ENCODE results near the gene TMEM139. TPM values are rescaled to one million over a fixed set of nuclear protein-coding genes. Genes with fewer than 3 reads are reported as not detected.

The TMEM139 gene
- total RNA-seq, 4 donors from 2014 or later: 2.1 to 12.0 (median 6.4) TPM

DNA sequence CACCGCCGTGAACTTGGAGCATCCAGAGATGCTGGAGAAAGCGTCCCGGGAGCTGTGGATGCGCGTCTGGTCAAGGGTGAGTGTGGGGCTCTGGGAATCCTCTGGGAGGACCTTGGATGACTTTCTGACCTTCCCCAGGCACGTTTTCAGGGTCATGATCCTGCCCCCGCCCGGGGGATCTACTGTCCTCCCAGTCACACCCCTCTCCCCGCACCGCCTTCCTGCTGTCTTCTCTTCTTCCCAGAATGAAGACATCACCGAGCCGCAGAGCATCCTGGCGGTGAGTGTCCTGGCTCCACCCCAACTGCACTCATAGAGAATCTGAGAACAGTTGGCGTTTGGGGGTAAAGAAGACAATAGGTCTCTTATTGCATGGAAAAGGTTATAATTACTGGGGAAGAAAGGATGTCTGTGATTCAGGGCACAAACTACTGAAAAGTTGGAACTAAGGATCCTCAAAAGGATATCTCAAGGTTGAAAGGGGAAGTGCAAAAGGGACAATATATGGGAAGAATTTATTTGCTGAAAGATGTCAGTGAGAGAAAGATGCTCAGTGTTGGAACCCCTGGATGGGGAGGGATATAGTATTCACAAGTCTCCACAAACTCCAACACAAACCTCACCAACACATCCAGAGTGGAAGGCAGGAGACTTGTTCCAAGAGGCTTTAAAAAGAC lies 19.6 kb upstream of the TMEM139 start:
- Histone ChIP-seq H3K36me3 (peaks cover 0 to 35% (median 0%) of the 10 kb centered on the region in 3 donors), H3K4me3 (peak overlapping the region in 3 of 4 donors; percentile 59 to 91 (median 90)), H3K4me1 (peaks cover 0 to 39% (median 18%) of the 10 kb centered on the region in 4 donors), H3K27me3 (no peaks in the 10 kb centered on the region), H3K27ac (peak overlapping the region in 2 of 4 donors; percentile 94), H3K9me3 (no peaks in the 10 kb centered on the region)
- 39 to 48% methylated on average over 15 of the region's 15 CpGs for WGBS, 2 donors
- TF ChIP-seq, protein P1, sequence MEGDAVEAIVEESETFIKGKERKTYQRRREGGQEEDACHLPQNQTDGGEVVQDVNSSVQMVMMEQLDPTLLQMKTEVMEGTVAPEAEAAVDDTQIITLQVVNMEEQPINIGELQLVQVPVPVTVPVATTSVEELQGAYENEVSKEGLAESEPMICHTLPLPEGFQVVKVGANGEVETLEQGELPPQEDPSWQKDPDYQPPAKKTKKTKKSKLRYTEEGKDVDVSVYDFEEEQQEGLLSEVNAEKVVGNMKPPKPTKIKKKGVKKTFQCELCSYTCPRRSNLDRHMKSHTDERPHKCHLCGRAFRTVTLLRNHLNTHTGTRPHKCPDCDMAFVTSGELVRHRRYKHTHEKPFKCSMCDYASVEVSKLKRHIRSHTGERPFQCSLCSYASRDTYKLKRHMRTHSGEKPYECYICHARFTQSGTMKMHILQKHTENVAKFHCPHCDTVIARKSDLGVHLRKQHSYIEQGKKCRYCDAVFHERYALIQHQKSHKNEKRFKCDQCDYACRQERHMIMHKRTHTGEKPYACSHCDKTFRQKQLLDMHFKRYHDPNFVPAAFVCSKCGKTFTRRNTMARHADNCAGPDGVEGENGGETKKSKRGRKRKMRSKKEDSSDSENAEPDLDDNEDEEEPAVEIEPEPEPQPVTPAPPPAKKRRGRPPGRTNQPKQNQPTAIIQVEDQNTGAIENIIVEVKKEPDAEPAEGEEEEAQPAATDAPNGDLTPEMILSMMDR (IDR thresholded peaks at IDR 0.05): no peak
- TF ChIP-seq POLR2A (IDR thresholded peaks at IDR 0.05): no peak
- TF ChIP-seq EP300 (IDR thresholded peaks at IDR 0.05): no peak
- DNase-seq (ENCODE audit: low spot score in 2 of 2): no peak

- 66 to 76% methylated on average over 5 of the region's 5 CpGs for WGBS, 2 donors
- Histone ChIP-seq H3K9me3 (no peaks in the 10 kb centered on the region), H3K27ac (no peak overlapping the region), H3K4me3 (no peak overlapping the region), H3K36me3 (peaks cover 0 to 38% (median 2%) of the 10 kb centered on the region in 3 donors), H3K4me1 (peaks cover 0 to 30% (median 14%) of the 10 kb centered on the region in 4 donors), H3K27me3 (no peaks in the 10 kb centered on the region)
- DNase-seq (ENCODE audit: low spot score in 2 of 2): no peak
- TF ChIP-seq POLR2A (IDR thresholded peaks at IDR 0.05) (no peak), EP300 (IDR thresholded peaks at IDR 0.05) (no peak)
- TF ChIP-seq, protein P1 (IDR thresholded peaks at IDR 0.05): no peak
These were observed 15.5 kb upstream of the TMEM139 start for GRCh38 chr7:143269251-143269650.

DNA sequence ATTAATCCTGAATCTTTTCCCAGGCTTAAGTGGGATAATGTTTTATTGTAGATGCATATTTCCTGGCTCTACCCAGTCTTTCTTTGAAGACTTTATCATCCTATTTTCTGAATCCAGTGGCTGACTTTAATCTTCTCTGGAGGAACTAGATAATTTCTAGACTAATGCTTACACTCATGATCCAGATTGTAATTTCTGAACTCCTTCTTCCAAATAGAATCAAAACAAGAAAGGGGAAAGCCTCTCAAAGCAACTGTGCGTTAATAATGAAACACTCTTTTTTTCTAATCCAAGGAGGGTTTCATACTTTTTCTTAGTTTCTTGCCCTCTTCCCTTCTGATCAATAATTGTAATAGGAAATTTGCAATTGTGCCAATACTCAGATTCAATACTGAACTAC lies 13.5 kb upstream of the TMEM139 start:
- WGBS, 2 donors: 84 to 93% methylated on average over 1 of the region's 1 CpG
- no peak overlapping the region for H3K27ac ChIP-seq
- no peak overlapping the region for H3K4me3 ChIP-seq
- no peaks in the 10 kb centered on the region for H3K9me3 ChIP-seq
- peaks cover 0 to 10% (median 0%) of the 10 kb centered on the region in 4 donors for H3K4me1 ChIP-seq
- DNase-seq (ENCODE audit: low spot score in 2 of 2): no peak
- peaks cover 0 to 38% (median 2%) of the 10 kb centered on the region in 3 donors for H3K36me3 ChIP-seq
- H3K27me3 ChIP-seq: no peaks in the 10 kb centered on the region
- TF ChIP-seq, protein P1 (IDR thresholded peaks at IDR 0.05): no peak
- TF ChIP-seq POLR2A (IDR thresholded peaks at IDR 0.05): no peak
- no peak for TF ChIP-seq EP300 (IDR thresholded peaks at IDR 0.05)

DNA sequence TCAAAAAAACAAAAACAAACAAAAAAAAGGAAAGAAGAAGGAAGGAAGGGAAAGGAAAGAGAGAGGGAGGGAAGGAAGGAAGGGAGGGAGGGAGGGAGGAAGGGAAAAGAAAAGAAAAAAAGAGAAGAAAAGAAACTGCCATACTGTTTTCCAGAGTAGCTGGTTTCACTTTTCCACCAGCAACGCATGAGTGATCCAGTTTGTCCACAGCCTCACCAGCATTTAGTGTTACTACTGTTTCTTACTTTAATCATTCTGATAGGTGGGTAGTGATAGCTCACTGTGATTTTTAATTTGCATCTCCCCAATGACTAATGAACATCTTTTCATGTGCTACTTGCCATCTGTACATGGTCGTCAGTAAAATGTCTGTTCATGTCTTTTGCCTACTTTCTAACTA lies 11.9 kb upstream of the TMEM139 start:
- TF ChIP-seq, protein P1 (IDR thresholded peaks at IDR 0.05): no peak
- TF ChIP-seq EP300 (IDR thresholded peaks at IDR 0.05) (no peak), POLR2A (IDR thresholded peaks at IDR 0.05) (no peak)
- Histone ChIP-seq H3K9me3 (no peaks in the 10 kb centered on the region), H3K27ac (no peak overlapping the region), H3K4me1 (peaks cover 0 to 8% (median 0%) of the 10 kb centered on the region in 4 donors), H3K36me3 (peaks cover 0 to 26% (median 2%) of the 10 kb centered on the region in 3 donors), H3K27me3 (no peaks in the 10 kb centered on the region), H3K4me3 (no peak overlapping the region)
- DNase-seq (ENCODE audit: low spot score in 2 of 2): no peak
- WGBS, 2 donors: 87 to 96% methylated on average over 2 of the region's 2 CpGs

Measured in tibial nerve (tissue), 4 donors.